K562 (cell line): Measurements from ENCODE around the gene RTCA. TPM values are rescaled to one million over a fixed set of nuclear protein-coding genes. Genes with fewer than 3 reads are reported as not detected.

Source experiments
- BCLAF1 ChIP-seq, 2 experiments: fragments of 450-650 bp in 1 of 2; IDR thresholded peaks; 2 replicates each; pipeline ENCODE4 v1.6.1; 2011 to 2017; ENCODE audit warnings: low read depth in 2 of 2, antibody characterized with exemption in 1 of 2, borderline replicate concordance in 1 of 2, low read length in 1 of 2, mild to moderate bottlenecking in 1 of 2, mixed read lengths in 1 of 2; ENCODE audit not compliant: control insufficient read depth in 1 of 2
- CBX1 ChIP-seq: sonication (generic); IDR thresholded peaks from 2 replicates; pipeline ENCODE4 v1.6.1; 2016; ENCODE audit warnings: antibody characterized with exemption, low read depth, mild to moderate bottlenecking
- CGGBP1 ChIP-seq: fragments of 250-450 bp; sonication (Bioruptor Pico); IDR thresholded peaks from 2 replicates; pipeline ENCODE4 v1.9.0; 2021; ENCODE audit warnings: mild to moderate bottlenecking
- CHCHD3 ChIP-seq: fragments of 250-450 bp; sonication (Bioruptor Pico); IDR thresholded peaks from 2 replicates; pipeline ENCODE4 v2.1.2; 2022; ENCODE audit warnings: mild to moderate bottlenecking
- GTF2A2 ChIP-seq: IDR thresholded peaks from 2 replicates; pipeline ENCODE4 v1.6.1; 2016; ENCODE audit warnings: mild to moderate bottlenecking, missing genetic modification characterization, missing compliant biosample characterization
- GTF2E2 ChIP-seq: fragments of 200-800 bp; sonication (Bioruptor generic); IDR thresholded peaks from 2 replicates; pipeline ENCODE4 v1.6.1; 2016; ENCODE audit warnings: missing genetic modification characterization, missing compliant biosample characterization
- JUND ChIP-seq, 2 experiments: IDR thresholded peaks; 2 replicates in 1 of 2; 3 replicates in 1 of 2; pipeline ENCODE4 v1.6.1; 2011; ENCODE audit warnings: borderline replicate concordance in 2 of 2, low read depth in 2 of 2, low read length in 2 of 2, improper control_type of control experiment in 1 of 2, missing biosample characterization in 1 of 2, missing genetic modification characterization in 1 of 2, missing genetic modification reagents in 1 of 2
- MAFF ChIP-seq: IDR thresholded peaks from 2 replicates; pipeline ENCODE4 v1.6.1; 2012; ENCODE audit warnings: low read length, improper control_type of control experiment
- NCOA4 ChIP-seq: fragments of 450-650 bp; IDR thresholded peaks from 2 replicates; pipeline ENCODE4 v1.6.1; 2018; ENCODE audit warnings: mild to moderate bottlenecking; ENCODE audit not compliant: partially characterized antibody
- NFE2L1 ChIP-seq: fragments of 450-650 bp; IDR thresholded peaks from 2 replicates; pipeline ENCODE4 v1.6.1; 2016; ENCODE audit warnings: missing genetic modification characterization, low read depth, mild to moderate bottlenecking, missing compliant biosample characterization, moderate library complexity, borderline replicate concordance
- NR1H2 ChIP-seq: sonication (generic); formaldehyde crosslinking; IDR thresholded peaks from 2 replicates; pipeline ENCODE4 v1.4.0; 2020; ENCODE audit warnings: mild to moderate bottlenecking, missing genetic modification reagents
- PHF8 ChIP-seq: fragments of 200-600 bp; sonication (generic); IDR thresholded peaks from 2 replicates; pipeline ENCODE4 v1.6.1; 2012; ENCODE audit warnings: mixed run types, mild to moderate bottlenecking, inconsistent platforms, low read length, moderate library complexity, borderline replicate concordance
- PRDM10 ChIP-seq: fragments of 450-650 bp; IDR thresholded peaks from 2 replicates; pipeline ENCODE4 v1.6.1; 2018; ENCODE audit not compliant: partially characterized antibody
- RBM39 ChIP-seq: fragments of 200-400 bp; formaldehyde crosslinking; optimal IDR thresholded peaks from 2 replicates; pipeline ENCODE3; 2018; ENCODE audit warnings: low read depth, low read length
- SMC3 ChIP-seq: conservative IDR thresholded peaks from 2 replicates; pipeline ENCODE4 v1.6.1; 2011; ENCODE audit warnings: low read depth, low read length, improper control_type of control experiment; ENCODE audit not compliant: insufficient read depth
- SP1 ChIP-seq: sonication (generic); formaldehyde crosslinking; IDR thresholded peaks from 2 replicates; pipeline ENCODE4 v1.8.1; 2022; ENCODE audit warnings: mild to moderate bottlenecking, missing genetic modification reagents
- TEAD4 ChIP-seq, 2 experiments: sonication (generic) in 1 of 2; formaldehyde crosslinking in 1 of 2; IDR thresholded peaks; 2 replicates each; pipeline versions ENCODE4 v1.6.1 to v1.8.0; 2012 to 2022; ENCODE audit warnings: borderline replicate concordance in 1 of 2, inconsistent platforms in 1 of 2, low read length in 1 of 2, mild to moderate bottlenecking in 1 of 2, missing genetic modification reagents in 1 of 2
- U2AF1 ChIP-seq: fragments of 200-400 bp; formaldehyde crosslinking; optimal IDR thresholded peaks from 2 replicates; pipeline ENCODE3; 2017; ENCODE audit warnings: mild to moderate bottlenecking, low read depth, low read length, moderate library complexity
- XRCC3 ChIP-seq: fragments of 450-650 bp; IDR thresholded peaks from 2 replicates; pipeline ENCODE4 v1.6.1; 2017; ENCODE audit warnings: mild to moderate bottlenecking, moderate library complexity
- ZNF79 ChIP-seq: fragments of 250-450 bp; sonication (Bioruptor Pico); IDR thresholded peaks from 2 replicates; pipeline ENCODE4 v1.4.0; 2020; ENCODE audit warnings: low read depth, mild to moderate bottlenecking, moderate library complexity
- polyA plus RNA-seq, 8 experiments: library from polyadenylated mRNA; depleted of rRNA in 4 of 8; stranded (reverse) in 5 of 8; unstranded in 3 of 8; fragments of >200 nt; fragmentation: Nextera tagmentation in 2 of 8; fragmentation: Illumina TruSeq in 1 of 8; extraction: Ambion mirVana in 2 of 8; extraction: Trizol in 1 of 8; gene quantifications; 2 replicates each; pipeline versions ENCODE4 v1.2.1 to v1.2.3, GENCODE V29; 2011 to 2014; ENCODE audit warnings: inconsistent platforms in 1 of 8, missing spikeins in 1 of 8
- total RNA-seq, 7 experiments: library from RNA; depleted of rRNA in 6 of 7; stranded (reverse); fragments of >200 nt in 6 of 7; fragmentation: Illumina TruSeq in 2 of 7; extraction: Trizol in 2 of 7; gene quantifications; 2 replicates each; pipeline versions ENCODE4 v1.2.1 to v1.2.3, GENCODE V29; 2011 to 2021; ENCODE audit warnings: low replicate concordance in 1 of 7

RTCA gene
- total and polyA plus RNA-seq, 9 of the 15 experiments (the other 6 are each of a cell fraction or from before 2014, with no cell fraction given), result 11.6 to 57.2 (median 43.2) TPM

- no peak for TF ChIP-seq BCLAF1 (IDR thresholded peaks at IDR 0.05; ENCODE audit: borderline replicate concordance in 1 of 2, control insufficient read depth in 1 of 2, low read depth in 2 of 2, low read length in 1 of 2)
- TF ChIP-seq XRCC3, result no peak
- TF ChIP-seq GTF2A2 (tag), result no peak
- peak; percentile 18; the same call in 1 of the 2 replicates for TF ChIP-seq CBX1
- TF ChIP-seq RBM39, result peak; percentile 47
- no peak for TF ChIP-seq TEAD4 (IDR thresholded peaks at IDR 0.05; ENCODE audit: low read length)
- no peak for TF ChIP-seq TEAD4 (CRISPR knock-in tag; IDR thresholded peaks at IDR 0.05; ENCODE audit: borderline replicate concordance)
- no peak for TF ChIP-seq ZNF79 (CRISPR knock-in tag)
- no peak for TF ChIP-seq GTF2E2 (tag)
- no peak for TF ChIP-seq SMC3
- TF ChIP-seq NR1H2 (CRISPR knock-in tag), result no peak
- TF ChIP-seq U2AF1, result no peak
- peak; percentile 54; the same call in 1 of the 2 replicates for TF ChIP-seq MAFF
- TF ChIP-seq PHF8, result peak; percentile 94
- no peak for TF ChIP-seq CGGBP1 (CRISPR knock-in tag)
- TF ChIP-seq JUND (IDR thresholded peaks at IDR 0.05; ENCODE audit: borderline replicate concordance, low read depth, low read length), result peak; percentile 52
- TF ChIP-seq JUND (tag; IDR thresholded peaks at IDR 0.05; ENCODE audit: borderline replicate concordance, low read depth, low read length), result no peak; the same call in 2 of the 3 replicates
- TF ChIP-seq PRDM10, result peak; percentile 81
- TF ChIP-seq CHCHD3 (CRISPR knock-in tag), result no peak
- TF ChIP-seq NCOA4, result no peak
- no peak for TF ChIP-seq SP1 (CRISPR knock-in tag)
- TF ChIP-seq NFE2L1, result no peak
Observed at GRCh38 chr1:100265931-100266740, at the start of gene RTCA (continued).
